OCI-M2 (cell line): Measurements from ENCODE around the gene CECR2.

Experiments
- DNase-seq: peaks from one replicate; lab custom pipeline; 2025; ENCODE audit not compliant: unreplicated experiment; lab: John Stamatoyannopoulos, UW

The CECR2 gene

GRCh38 chr22:17369439-17370025 is at the start of gene CECR2:
Gene CECR2 (plus strand): TSS chr22:17369460. CDS start chr22:17369784, 324 bp downstream.
- no peak for DNase-seq

DNA sequence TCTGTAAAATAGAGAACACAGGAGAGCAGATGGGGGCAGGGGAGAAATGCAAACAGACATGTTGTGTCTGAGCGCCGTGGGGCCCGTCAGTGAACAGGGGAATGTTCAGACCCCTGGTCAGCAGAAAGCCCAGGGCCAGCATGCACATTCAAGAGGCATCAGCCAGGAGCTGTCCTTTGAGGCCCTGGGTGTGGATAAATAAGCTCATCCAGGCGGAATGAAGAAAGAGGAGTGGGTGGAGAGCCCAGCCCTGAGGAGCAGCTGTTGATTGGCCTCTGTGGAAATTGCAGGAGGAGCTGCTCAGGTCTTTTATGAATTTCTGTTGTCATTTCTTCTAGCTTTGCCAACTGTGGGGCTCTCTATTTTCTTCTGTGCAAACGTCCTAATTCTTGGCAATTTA is 49.7 kb upstream of the CECR2 start:
- no peak for DNase-seq

GRCh38 chr22:17322511-17322910 is 46.7 kb upstream of the CECR2 start:
- DNase-seq = no peak

DNA sequence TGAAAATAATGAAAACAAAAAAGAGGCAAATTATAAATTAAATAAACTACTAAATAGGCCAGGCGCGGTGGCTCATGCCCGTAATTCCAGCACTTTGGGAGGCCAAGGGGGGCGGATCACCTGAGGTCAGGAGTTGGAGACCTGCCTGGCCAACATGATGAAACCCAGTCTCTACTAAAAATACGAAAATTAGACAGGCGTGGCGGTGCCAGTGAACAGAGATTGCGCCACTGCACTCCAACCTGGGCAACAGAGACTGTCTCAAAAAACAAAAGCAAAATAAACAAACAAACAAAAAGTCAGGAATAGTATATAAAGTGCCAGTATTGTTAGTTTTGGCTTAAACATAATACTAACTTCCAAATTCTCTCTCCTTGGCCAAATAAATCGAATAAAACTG is 37.6 kb upstream of the CECR2 start:
- DNase-seq = no peak

GRCh38 chr22:17332109-17332800 is 37.0 kb upstream of the CECR2 start:
- DNase-seq = no peak

- DNase-seq = no peak
Measured at GRCh38 chr22:17334059-17334458, 35.2 kb upstream of the CECR2 start.

DNA sequence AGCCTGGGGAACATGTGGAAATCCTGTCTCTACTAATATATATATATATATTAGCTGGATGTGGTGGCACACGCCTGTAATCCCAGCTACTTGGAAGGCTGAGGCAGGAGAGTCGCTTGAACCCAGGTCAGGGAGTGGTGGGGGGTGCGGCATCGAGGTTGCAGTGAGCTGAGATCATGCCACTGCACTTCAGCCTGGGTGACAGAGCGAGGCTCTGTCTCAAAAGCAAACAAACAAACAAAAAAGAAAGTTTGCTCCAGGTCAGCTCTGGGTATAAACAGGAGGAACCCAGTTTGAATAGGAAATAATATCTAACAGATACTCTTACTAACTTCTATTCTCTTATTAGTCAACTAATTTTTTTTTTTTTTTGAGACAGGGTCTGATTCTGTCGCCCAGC is 34.3 kb upstream of the CECR2 start:
- no peak for DNase-seq

DNA sequence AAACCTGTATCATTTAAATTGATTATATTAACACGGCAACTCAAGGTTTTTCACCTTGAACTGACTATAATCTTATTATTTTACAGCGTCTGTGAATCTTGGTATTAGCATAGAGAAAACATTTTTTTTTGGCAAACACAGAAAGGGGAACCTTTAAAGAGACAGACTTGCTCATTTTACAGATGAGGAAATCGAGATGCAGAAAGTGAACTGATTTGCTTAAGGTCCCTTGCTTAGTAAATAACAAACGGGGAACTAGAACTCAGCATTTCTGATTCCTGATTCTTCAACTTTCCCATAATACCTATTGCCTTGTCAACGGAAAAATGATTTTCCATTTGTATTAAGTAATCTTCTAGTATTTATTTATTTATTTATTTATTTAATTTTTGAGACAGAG is 33.2 kb upstream of the CECR2 start:
- no peak for DNase-seq

DNA sequence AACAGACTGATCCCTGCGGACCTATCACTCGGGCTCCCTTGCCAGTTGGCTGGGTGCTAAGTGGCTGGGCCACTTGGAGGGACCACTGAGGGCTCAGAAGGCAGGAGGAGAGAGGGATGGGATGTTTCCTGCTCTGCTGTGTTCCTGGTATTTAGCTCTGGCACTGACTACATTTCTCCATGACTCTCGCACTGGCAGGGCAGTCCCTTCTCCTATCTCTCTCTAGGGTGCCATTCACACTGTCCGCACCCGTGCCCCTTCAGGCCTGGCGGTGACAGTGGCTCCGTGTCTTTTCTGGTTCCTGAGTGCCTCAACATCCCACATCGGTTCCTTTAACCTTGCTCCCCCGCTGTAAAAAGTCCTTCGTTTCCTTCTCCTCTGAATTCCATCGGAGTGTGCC is 31.6 kb upstream of the CECR2 start:
- DNase-seq = no peak

DNA sequence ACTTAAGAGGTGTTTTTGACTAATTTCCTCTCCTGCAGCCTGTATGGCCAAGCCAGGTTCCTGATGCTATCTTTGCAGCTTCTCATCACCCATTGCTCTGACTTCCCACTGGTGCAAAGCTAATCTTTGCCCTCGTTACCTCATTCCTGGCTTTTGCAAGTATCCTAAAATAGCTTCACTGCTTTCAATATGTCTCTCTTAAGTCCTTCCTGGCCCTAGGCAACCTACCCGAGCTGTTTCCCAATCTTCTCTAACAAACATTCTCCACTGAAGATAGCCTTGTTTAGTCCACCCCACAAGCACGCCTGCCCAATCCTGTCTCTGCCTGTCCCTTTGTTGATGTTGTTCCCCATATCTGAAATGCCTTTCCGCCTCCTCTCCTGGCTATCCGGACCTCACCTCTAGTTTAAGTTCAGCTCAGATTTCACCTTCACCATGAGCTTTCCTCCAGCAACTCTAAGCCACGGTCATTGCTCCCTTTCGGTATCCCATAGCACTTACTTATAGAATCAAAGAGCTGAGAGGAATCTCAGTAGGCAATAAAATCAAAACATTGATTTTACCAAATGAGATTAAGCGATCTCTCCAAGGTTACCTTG is 30.1 kb upstream of the CECR2 start:
- DNase-seq = no peak

- DNase-seq = no peak
Measured at GRCh38 chr22:17342361-17342760, 26.9 kb upstream of the CECR2 start.

- DNase-seq = no peak
Measured at GRCh38 chr22:17343766-17344165, 25.5 kb upstream of the CECR2 start.

- DNase-seq = no peak
Measured at GRCh38 chr22:17346578-17346977, 22.7 kb upstream of the CECR2 start.

GRCh38 chr22:17347724-17348123 is 21.5 kb upstream of the CECR2 start:
- no peak for DNase-seq

DNA sequence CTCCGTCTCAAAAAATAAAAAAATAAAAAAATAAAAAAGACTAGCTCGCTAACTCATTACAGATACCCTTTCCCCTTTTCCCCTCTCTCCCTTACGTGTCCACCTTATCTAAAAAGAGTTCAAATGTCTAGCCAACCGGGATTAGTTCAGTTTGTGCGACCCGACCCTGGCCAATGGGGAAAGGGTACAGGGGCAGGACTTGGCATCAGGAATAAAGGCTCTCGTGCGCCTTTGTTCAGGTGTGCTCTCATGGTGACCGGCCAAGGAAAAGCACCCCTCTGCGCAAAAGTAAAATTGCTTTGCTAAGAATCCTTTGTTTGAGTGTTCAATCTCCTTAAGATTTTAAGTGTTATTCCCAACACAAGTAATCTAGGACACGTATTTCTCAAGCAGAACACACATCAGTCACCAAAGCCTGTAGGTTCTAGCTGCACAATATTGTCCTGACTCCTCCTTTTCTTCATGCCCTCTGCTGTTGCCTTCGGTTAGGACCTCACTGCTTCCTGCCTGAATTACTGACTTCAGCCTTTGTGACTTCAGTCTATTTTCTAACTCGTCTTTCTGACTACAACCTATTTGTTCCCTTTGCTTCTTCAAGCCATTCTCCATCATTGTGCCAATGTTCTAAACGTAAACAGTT is 20.7 kb upstream of the CECR2 start:
- DNase-seq = no peak

GRCh38 chr22:17349172-17349571 is 20.1 kb upstream of the CECR2 start:
- no peak for DNase-seq

DNA sequence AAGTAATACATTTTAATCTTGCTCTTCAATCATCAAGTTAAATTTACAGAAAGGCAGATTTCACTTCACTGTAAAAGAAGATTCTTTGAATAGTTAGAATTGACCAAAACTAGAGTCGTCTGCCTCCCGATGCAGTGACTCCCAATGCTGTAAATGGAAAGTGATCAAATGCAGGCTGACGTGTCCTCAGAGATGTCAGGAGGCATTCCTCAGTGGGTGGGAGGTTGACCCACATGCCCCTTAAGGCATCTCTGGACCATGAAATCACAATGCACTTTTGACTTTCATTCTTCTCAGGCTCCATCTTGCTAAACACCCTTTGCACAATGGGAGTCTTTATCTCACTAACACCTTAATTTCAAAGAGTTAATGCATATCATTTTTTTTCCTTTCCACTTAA is 19.0 kb upstream of the CECR2 start:
- DNase-seq = no peak

DNA sequence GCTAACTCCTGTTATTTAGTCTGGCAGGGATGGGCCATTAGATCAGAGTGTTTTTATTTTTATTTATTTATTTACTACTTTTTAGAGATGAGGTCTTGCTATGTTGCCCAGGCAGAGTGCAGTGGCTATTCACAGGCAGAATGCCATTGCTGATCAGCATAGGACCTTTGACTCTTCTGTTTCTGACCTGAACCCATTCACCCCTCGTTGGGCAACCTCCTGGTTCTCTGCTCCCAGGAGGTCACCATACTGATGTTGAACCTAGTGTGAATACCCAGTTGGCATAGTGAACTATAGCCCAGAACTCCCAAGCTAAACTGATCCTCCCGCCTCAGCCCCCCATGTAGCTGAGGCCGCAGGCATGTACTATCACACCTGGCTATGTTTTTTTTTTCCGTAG is 16.5 kb upstream of the CECR2 start:
- no peak for DNase-seq

- no peak for DNase-seq
Measured at GRCh38 chr22:17357688-17358087, 11.6 kb upstream of the CECR2 start.

GRCh38 chr22:17358415-17358814 is 10.8 kb upstream of the CECR2 start:
- no peak for DNase-seq

GRCh38 chr22:17359501-17359900 is 9.8 kb upstream of the CECR2 start:
- no peak for DNase-seq

DNA sequence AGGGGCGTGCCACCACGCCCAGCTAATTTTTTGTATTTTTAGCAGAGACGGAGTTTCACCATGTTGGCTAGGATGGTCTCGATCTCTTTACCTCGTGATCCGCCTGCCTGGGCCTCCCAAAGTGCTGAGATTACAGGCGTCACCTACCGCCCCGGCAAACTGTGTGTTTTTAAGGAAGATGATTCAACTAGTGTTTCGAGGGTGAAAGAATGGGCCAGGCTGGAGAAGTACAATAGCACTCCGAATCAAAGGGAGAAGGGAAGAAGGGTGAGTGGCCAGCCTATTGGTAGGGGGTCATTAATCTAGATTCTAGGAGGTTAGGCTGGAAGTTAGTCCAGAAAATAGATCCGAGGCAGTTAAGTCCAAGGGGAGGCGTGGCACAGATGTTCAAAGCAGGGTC is 2.9 kb upstream of the CECR2 start:
- DNase-seq = no peak
